Duodenal mucosa (tissue), 2 donors: Measurements from ENCODE around the gene DSCAML1.

ENCODE experiments used
- H3K27ac ChIP-seq: one replicate; pipeline ENCODE4 v1.7.0; 2013; ENCODE audit warnings: low read depth, low read length
- H3K27me3 ChIP-seq, 2 donors: one replicate each; pipeline ENCODE4 v1.7.0; 2013; ENCODE audit warnings: low read length in 2 of 2, control low read depth in 1 of 2; ENCODE audit not compliant: insufficient read depth in 2 of 2, control insufficient read depth in 1 of 2
- H3K36me3 ChIP-seq, 2 donors: one replicate each; pipeline ENCODE4 v1.7.0; 2013; ENCODE audit warnings: low read length in 2 of 2, control low read depth in 1 of 2; ENCODE audit not compliant: insufficient read depth in 2 of 2, control insufficient read depth in 1 of 2
- H3K4me1 ChIP-seq, 2 donors: one replicate each; pipeline ENCODE4 v1.7.0; 2013; ENCODE audit warnings: low read length in 2 of 2, control low read depth in 1 of 2; ENCODE audit not compliant: insufficient read depth in 2 of 2, control insufficient read depth in 1 of 2
- H3K4me3 ChIP-seq, 2 donors: one replicate each; pipeline ENCODE4 v1.7.0; 2013; ENCODE audit warnings: low read length in 2 of 2, low read depth in 1 of 2
- H3K9ac ChIP-seq, 2 donors: one replicate each; pipeline ENCODE4 v1.7.0; 2013; ENCODE audit warnings: low read length in 2 of 2, low read depth in 1 of 2
- H3K9me3 ChIP-seq, 2 donors: one replicate each; pipeline ENCODE4 v1.7.0; 2013; ENCODE audit warnings: low read length in 2 of 2, control low read depth in 1 of 2; ENCODE audit not compliant: control insufficient read depth in 1 of 2

DSCAML1 gene

DNA sequence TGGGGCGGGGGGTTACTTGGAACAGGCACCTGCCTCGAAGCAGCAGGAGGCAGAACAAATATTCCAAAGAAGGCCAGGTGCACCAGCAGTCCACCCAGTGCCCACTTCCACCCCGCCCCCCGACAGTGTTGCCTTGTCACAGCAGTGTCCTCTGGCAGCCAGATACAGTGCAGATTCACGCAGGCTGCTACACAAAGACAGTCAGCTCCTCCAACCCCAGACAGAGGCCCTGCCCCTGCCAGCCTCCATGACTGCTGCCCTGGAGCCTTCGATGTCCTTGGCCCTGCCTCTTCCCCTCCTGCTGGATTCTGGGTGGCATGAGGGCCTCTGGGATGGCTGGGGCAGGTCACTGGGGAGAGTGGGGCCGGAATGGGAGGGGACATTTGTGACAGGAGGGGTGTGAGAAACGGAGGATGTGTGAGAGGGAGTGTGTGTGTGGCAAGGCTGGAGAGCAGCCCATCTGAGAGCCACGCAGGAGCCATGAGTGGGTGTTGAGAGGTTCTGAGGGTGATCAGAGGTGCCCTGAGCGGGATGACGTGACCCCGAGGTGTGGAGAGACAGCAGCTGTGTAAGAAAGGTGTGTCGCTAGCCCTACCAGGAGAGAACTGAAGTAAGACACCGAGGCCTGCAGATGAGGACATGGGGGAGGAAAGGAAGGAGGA is 295.6 kb downstream of the DSCAML1 start:
- Histone ChIP-seq H3K27ac (no peak overlapping the region), H3K36me3 (no peaks in the 10 kb centered on the region), H3K9me3 (no peaks in the 10 kb centered on the region), H3K27me3 (no peaks in the 10 kb centered on the region), H3K9ac (no peak overlapping the region), H3K4me1 (peaks cover 0 to 3% of the 10 kb centered on the region in 2 donors), H3K4me3 (no peak overlapping the region)

DNA sequence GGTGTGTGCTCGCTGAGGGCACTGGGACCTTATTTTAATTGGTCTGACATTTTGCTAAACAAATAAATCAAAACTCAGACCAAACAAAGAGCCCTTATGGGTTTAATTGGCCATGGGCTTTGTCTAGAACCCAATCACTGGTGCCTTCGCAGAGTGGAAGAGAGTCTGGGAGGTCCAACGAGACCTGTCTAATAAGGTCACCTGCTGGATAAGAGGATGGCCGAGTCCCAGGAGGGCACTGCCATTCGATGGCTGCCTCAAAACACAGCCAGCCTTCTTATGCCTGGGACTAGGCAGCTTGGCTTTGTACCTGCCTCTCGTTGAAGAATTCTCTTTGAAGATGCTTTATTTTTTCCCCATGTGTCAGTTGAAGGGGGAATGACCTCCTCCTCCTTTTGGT is 298.2 kb downstream of the DSCAML1 start:
- H3K36me3 ChIP-seq: no peaks in the 10 kb centered on the region
- H3K27ac ChIP-seq: no peak overlapping the region
- peaks cover 0 to 3% of the 10 kb centered on the region in 2 donors for H3K4me1 ChIP-seq
- no peak overlapping the region for H3K4me3 ChIP-seq
- no peak overlapping the region for H3K9ac ChIP-seq
- H3K27me3 ChIP-seq: no peaks in the 10 kb centered on the region
- H3K9me3 ChIP-seq: no peaks in the 10 kb centered on the region

DNA sequence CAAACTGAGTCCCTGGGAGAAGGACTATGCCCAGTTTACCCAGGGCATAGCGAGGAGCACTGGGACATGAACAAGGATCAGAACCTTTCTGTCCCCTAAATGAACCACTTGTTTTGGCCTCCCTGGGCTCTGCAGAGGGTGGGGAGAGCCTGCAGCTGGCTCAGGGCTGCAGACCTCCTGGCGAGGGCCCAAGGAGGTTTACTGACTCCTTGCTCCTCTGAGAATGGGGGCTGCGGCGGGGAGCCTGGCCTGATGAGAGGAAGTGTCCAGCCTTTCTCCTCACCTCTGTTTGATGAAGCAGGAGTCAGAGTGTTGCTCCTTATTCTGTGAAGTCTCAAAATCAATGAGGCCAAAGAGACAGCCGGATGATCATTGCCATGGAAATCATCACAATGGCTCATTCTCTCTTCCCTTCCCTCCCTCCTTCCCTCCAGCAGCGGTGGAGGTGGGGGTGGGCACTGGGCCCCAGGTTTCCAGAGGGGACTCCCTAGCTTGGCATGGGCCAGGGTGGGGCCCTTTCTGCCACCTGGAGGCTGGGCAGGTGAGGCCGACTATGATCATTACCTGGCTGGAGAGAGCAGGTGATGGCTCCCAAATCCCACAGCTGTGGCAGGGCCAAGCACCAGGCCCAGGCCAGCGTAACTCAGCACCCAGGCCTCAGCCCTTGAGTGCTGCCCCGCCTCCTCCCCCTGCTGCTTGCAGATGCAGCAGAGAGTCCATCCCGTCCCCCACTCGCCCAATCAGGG is 299.6 kb downstream of the DSCAML1 start:
- H3K4me1 ChIP-seq: no peaks in the 10 kb centered on the region
- H3K27ac ChIP-seq: no peak overlapping the region
- no peaks in the 10 kb centered on the region for H3K9me3 ChIP-seq
- H3K4me3 ChIP-seq: no peak overlapping the region
- H3K36me3 ChIP-seq: no peaks in the 10 kb centered on the region
- H3K9ac ChIP-seq: no peak overlapping the region
- H3K27me3 ChIP-seq: peaks cover 0 to 3% of the 10 kb centered on the region in 2 donors

DNA sequence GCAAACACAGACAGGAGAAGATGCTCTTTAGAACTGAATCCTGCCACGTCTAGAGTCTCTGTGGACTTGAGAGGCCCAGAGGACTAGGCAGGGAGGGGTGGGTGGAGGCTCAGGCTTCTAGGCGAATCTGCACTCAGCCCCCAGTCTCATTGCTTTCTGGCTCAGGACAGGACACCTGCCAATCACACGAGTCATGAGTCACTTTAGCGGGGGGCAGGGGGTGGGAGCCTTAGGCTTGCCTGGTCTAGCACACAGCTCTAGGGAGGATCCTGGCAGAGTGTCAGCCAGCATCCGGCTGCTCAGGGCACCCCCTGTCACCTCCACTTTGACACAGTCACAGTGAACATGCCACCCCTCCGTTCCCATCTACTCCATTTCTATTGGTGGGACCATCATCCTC is 301.7 kb downstream of the DSCAML1 start:
- Histone ChIP-seq H3K27ac (no peak overlapping the region), H3K4me1 (no peaks in the 10 kb centered on the region), H3K9me3 (no peaks in the 10 kb centered on the region), H3K4me3 (no peak overlapping the region), H3K27me3 (peaks cover 3 to 5% of the 10 kb centered on the region in 2 donors), H3K36me3 (no peaks in the 10 kb centered on the region), H3K9ac (no peak overlapping the region)

DNA sequence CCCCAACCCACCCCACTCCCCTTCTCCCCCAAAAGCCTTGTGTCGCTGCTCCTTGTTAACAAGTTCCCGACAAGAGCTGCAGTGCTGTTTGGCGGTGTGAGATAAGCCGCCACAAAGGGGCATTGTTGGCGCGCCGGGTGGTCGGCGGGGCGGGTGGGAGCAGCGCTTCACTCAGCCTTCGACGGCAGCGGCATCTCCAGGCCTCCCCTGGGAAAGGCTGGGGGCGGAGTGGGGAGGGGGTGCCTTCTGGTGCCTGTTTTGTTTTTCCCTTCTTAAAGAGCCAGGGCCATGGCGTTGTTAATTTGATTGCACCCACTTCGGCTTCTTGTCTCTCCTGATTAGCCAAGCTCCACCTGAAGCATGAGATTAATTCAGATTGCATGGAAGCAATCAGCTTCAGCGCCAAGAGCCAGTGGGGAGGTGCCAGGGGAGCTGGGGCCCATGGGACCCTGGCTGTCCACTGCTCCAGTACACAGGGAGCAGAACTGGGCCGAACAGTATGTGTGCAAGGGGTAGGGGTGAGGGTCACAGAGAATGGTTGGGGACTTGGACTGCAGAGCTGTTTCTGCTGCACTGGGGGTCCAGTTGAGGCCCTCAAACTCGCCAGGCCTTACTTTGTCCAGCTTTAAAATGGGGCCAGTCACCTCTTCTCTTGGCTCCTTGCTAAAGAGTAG is 304.3 kb downstream of the DSCAML1 start:
- Histone ChIP-seq H3K4me1 (no peaks in the 10 kb centered on the region), H3K36me3 (no peaks in the 10 kb centered on the region), H3K27me3 (peaks cover 5% of the 10 kb centered on the region in 2 donors), H3K4me3 (no peak overlapping the region), H3K27ac (no peak overlapping the region), H3K9ac (no peak overlapping the region), H3K9me3 (no peaks in the 10 kb centered on the region)

DNA sequence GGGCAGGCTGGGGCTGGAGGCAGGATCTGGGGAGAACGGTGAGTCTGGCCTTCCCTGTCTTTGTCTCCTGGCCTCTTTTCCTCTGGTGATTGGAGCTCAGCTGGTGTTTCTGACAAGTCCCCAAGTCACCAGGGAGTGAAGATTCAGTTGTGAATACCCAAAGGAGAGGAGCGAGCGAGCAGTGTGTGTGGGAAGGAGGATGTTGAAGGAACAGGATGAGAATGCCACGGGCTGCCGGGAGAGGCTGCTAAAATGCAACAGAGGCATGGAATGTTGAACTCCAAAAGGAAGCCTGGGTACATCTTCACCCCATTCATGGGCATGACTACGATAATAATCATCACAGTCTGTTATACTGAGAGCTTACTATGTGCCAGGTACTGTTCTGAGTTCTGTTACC is 306.1 kb downstream of the DSCAML1 start:
- no peak overlapping the region for H3K4me3 ChIP-seq
- no peaks in the 10 kb centered on the region for H3K4me1 ChIP-seq
- no peaks in the 10 kb centered on the region for H3K9me3 ChIP-seq

DNA sequence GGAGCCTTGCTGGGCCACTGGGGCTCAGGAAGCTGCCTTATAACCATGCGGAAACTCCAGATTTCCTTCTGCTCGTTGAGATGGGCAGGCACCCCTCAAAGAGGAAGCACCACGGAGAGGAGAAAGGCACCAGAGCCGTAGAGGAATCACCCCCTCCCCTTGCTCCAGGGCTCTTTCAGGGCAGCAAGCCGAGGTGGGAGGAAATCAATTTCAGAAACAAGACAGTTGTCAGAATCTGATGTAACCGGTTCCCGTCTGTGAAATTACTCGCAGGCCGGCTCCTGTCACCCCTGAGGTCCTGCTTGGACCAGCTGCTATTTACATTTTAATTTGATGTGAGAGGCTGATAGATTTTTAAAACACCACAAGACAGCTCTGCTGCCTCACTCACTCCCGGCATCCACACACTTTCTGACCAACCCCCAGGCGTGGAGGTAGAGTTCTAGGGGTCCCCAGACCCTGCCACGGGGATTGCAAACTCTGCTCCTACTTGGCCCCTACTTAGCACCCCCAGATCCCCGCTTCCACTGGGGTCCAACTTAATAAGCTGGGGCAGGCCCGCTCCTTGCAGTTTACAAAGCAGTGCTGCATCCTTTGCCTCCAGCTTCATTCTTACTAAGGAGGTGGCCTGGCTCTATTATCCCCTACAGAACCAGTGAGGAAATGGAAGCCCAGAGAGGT is 306.9 kb downstream of the DSCAML1 start:
- Histone ChIP-seq H3K9me3 (no peaks in the 10 kb centered on the region), H3K9ac (no peak overlapping the region), H3K36me3 (no peaks in the 10 kb centered on the region)

More for the DNA sequence above, 306.1 kb downstream of the DSCAML1 start:
- peaks cover 5% of the 10 kb centered on the region in 2 donors for H3K27me3 ChIP-seq
- H3K9ac ChIP-seq: no peak overlapping the region
- H3K27ac ChIP-seq: no peak overlapping the region
- no peaks in the 10 kb centered on the region for H3K36me3 ChIP-seq

DNA sequence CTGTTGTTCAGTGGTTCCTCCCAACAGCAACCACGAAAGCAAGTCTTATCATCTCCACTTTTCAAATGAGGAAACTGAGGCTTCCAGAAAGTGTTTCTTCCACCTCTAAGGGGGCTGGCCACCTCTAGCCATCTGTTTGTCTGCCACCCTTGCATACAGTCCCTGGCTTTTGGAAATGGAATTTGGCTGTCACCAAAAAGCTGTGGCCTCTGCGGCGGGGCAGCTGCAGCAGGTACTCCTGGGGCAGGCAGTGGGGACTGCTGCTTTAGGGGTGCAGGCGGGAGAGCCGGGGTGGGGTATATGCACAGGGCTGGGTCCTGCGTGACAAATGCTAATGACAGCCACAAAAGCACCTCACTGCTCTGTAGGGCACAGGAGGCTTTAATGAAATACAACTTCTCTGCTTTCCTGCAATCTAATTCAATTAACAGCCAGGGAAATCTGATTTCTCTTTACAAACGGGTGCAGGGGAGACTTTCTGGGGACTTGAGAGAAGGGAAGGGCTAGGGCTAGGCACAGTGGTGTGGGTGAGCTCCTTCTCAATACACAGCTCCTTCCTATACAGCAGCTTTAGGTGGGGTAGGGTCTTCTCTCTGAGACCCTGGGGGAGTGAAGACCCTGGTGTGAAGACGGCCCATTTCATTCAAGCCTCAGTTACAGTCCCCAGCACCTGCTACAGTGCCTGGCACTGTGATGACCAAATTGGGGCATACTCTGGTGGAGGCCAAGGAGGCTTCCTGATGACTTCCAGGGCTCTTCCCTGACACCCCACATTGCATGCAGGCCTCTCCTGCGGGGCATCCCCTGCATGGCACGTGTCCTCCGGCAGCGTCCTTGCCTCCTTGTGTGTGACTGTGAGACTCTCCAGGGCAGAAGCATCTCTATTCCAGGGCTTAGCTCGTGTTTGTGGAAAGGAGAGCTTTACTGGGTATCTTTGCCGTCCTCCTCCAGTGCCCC is 307.7 kb downstream of the DSCAML1 start:
- no peaks in the 10 kb centered on the region for H3K4me1 ChIP-seq
- H3K27me3 ChIP-seq: peaks cover 5% of the 10 kb centered on the region in 2 donors
- H3K4me3 ChIP-seq: no peak overlapping the region
- no peak overlapping the region for H3K27ac ChIP-seq
- no peaks in the 10 kb centered on the region for H3K9me3 ChIP-seq
- no peak overlapping the region for H3K9ac ChIP-seq
- H3K36me3 ChIP-seq: no peaks in the 10 kb centered on the region

More for the DNA sequence above, 306.9 kb downstream of the DSCAML1 start:
- H3K27me3 ChIP-seq: peaks cover 5% of the 10 kb centered on the region in 2 donors
- H3K27ac ChIP-seq: no peak overlapping the region
- no peak overlapping the region for H3K4me3 ChIP-seq
- H3K4me1 ChIP-seq: no peaks in the 10 kb centered on the region

DNA sequence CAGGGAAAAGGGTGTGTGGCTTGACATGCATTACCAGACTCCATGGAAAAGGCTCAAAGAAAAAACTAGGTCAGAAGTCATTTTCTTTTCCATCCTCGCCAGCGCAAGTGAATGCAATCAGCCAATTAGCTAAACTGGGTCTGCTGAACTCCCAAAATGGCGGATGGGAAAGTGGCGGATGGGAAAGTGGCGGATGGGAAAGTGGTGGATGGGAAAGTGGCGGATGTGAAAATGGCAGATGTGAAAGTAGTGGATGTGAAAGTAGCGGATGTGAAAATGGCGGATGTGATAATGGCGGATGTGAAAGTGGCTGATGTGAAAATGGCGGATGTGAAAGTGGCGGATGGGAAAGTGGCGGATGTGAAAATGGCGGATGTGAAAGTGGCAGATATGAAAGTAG is 311.0 kb downstream of the DSCAML1 start:
- Histone ChIP-seq H3K9me3 (no peaks in the 10 kb centered on the region), H3K27ac (no peak overlapping the region), H3K4me1 (no peaks in the 10 kb centered on the region), H3K27me3 (peaks cover 0 to 2% of the 10 kb centered on the region in 2 donors), H3K4me3 (no peak overlapping the region), H3K9ac (no peak overlapping the region), H3K36me3 (no peaks in the 10 kb centered on the region)
